ENCODE data around the gene MAP3K7.
"Not testable (repeated sequence)": the region's sequence is repeated elsewhere in the genome, so short reads cannot be mapped to it uniquely, and the experiment has no call there.

GRCh38 chr6:90562341-90562740 lies 24.5 kb downstream of the MAP3K7 start:
- not testable (repeated sequence) for TF ChIP-seq CTCF (optimal IDR thresholded peaks at IDR 0.05 in 1 of 3, IDR thresholded peaks at IDR 0.05 in 1 of 3, conservative IDR thresholded peaks at IDR 0.05 in 1 of 3; ENCODE audit: extremely low read depth in 1 of 3, insufficient read depth in 2 of 3, low read length in 3 of 3); EZH2 (IDR thresholded peaks at IDR 0.05; ENCODE audit: low read length)

Data from keratinocyte (primary cell).